HL-60 (cell line): Measurements from ENCODE around the gene CDHR5.

Experiments
- GABPA ChIP-seq: IDR thresholded peaks from 2 replicates; pipeline ENCODE4 v1.6.1; 2012; ENCODE audit warnings: low read depth
- POLR2AphosphoS5 ChIP-seq: IDR thresholded peaks from 2 replicates; pipeline ENCODE4 v1.6.1; 2012; ENCODE audit warnings: low read depth
- SPI1 ChIP-seq: IDR thresholded peaks from 2 replicates; pipeline ENCODE4 v1.6.1; 2012; ENCODE audit warnings: low read depth, mild to moderate bottlenecking, borderline replicate concordance
- TF ChIP-seq, protein P1 (sequence below): IDR thresholded peaks from one replicate; pipeline ENCODE4 v1.5.1; 2011; ENCODE audit warnings: low read length, control low read depth, inconsistent platforms; ENCODE audit not compliant: insufficient read depth
- TF ChIP-seq, protein P2 (sequence below): IDR thresholded peaks from 2 replicates; pipeline ENCODE4 v1.6.1; 2012; ENCODE audit warnings: low read depth; ENCODE audit not compliant: insufficient replicate concordance

DNA sequence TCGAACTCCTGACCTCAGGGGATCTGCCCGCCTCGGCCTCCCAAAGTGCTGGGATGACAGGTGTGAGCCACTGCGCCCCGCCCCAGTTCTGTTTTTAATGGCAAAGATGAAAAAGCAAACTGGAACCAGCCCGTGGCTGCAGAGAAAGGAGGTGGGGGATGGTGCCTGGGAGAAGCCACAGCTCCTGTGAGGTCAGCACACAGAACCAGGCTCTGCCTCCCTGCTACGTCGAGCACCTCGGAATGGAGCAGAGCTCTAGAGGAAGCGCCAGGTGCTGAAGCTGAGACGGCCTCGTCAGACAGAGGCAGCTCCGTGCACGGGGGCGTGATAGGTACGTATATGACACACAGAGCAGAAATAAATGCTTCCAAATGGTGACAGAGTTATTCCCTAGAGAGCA lies 20.8 kb upstream of the CDHR5 start:
- no peak; the same call in 1 of the 2 replicates for TF ChIP-seq POLR2AphosphoS5
- TF ChIP-seq, protein P1, sequence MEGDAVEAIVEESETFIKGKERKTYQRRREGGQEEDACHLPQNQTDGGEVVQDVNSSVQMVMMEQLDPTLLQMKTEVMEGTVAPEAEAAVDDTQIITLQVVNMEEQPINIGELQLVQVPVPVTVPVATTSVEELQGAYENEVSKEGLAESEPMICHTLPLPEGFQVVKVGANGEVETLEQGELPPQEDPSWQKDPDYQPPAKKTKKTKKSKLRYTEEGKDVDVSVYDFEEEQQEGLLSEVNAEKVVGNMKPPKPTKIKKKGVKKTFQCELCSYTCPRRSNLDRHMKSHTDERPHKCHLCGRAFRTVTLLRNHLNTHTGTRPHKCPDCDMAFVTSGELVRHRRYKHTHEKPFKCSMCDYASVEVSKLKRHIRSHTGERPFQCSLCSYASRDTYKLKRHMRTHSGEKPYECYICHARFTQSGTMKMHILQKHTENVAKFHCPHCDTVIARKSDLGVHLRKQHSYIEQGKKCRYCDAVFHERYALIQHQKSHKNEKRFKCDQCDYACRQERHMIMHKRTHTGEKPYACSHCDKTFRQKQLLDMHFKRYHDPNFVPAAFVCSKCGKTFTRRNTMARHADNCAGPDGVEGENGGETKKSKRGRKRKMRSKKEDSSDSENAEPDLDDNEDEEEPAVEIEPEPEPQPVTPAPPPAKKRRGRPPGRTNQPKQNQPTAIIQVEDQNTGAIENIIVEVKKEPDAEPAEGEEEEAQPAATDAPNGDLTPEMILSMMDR, result no peak
- no peak for TF ChIP-seq SPI1
- TF ChIP-seq, protein P2, sequence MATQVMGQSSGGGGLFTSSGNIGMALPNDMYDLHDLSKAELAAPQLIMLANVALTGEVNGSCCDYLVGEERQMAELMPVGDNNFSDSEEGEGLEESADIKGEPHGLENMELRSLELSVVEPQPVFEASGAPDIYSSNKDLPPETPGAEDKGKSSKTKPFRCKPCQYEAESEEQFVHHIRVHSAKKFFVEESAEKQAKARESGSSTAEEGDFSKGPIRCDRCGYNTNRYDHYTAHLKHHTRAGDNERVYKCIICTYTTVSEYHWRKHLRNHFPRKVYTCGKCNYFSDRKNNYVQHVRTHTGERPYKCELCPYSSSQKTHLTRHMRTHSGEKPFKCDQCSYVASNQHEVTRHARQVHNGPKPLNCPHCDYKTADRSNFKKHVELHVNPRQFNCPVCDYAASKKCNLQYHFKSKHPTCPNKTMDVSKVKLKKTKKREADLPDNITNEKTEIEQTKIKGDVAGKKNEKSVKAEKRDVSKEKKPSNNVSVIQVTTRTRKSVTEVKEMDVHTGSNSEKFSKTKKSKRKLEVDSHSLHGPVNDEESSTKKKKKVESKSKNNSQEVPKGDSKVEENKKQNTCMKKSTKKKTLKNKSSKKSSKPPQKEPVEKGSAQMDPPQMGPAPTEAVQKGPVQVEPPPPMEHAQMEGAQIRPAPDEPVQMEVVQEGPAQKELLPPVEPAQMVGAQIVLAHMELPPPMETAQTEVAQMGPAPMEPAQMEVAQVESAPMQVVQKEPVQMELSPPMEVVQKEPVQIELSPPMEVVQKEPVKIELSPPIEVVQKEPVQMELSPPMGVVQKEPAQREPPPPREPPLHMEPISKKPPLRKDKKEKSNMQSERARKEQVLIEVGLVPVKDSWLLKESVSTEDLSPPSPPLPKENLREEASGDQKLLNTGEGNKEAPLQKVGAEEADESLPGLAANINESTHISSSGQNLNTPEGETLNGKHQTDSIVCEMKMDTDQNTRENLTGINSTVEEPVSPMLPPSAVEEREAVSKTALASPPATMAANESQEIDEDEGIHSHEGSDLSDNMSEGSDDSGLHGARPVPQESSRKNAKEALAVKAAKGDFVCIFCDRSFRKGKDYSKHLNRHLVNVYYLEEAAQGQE, result no peak
- TF ChIP-seq GABPA, result no peak
